Measurements from ENCODE around the gene TMEM59.
A peak's percentile ranks its signal among the peaks of the same experiment; 100 is the strongest.
"Not testable (repeated sequence)": the region's sequence is repeated elsewhere in the genome, so short reads cannot be mapped to it uniquely, and the experiment has no call there.

TMEM59 gene

DNA sequence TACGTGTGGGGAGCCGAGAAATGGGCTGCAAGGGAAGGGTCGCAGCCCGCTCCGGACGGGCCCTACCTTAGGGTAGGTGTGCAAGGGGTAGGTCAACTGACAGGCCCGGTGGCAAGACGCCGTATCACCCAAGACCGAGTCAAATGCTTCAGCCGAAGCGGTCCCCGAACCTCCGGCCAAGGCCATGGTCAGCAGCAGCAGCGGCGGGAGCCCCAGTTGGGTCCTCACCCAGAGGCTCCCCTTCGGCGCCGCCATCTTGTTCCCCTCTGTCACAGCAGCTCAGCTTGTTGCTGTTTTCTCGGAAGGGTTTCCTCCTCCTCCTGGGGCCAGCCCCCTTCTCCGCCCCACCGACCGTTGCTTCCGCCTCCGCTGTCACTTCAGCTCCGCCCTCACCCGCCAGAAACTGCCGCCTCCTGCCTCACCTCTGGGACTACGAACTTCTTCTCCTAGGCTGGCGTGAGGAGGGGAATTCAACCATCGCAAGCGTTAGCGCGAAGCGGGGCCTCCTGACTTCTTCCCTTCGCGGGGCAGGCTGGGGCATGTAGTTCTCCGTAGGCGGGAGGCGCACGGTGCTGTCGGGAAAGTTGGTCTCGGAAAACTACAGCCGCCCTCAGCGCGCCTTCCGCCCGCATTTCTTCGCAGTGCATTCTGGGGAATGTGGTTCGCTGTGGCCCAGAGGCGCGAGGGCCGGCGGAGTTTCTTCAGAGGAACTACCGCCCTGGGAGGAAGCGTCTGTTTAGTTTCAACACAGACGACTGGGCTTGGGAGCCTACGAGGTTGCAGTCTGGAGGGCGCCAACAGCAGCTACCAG, at the start of gene TMEM59, which contains the start of gene TCEANC2:
TSS of gene TMEM59 (minus strand) at position 271 of the 811 bp plus-strand sequence. CDS start at position 255, 16 bp downstream.
TSS of gene TCEANC2 (plus strand) at position 675 of the 811 bp plus-strand sequence. CDS start 815 bp downstream, outside the sequence.
- DNase-seq: peak; percentile 97 to 98

DNA sequence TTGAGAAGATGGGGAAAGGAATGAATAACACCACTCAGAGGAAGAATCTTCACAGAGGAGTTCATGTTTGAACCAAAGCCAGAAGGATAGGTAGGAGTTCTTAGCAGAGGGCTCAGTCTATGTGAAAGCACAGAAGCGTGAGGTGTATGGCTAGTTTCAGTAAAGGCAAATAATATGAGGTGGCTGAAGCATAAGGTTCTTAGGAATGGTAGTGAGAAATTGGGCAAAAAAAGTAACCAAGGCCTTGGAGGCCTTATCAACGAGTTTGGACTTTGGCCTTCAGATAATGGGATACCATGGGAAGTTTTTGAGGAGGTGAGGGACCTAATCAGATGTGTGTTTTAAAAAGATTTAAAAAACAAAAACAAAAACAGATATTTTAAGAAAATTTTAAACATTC, 47.5 kb upstream of the TMEM59 start:
- DNase-seq: no peak

- no peak for DNase-seq
Observed at GRCh38 chr1:54099061-54099610, 46.1 kb upstream of the TMEM59 start.

GRCh38 chr1:54096877-54097240, 43.9 kb upstream of the TMEM59 start:
- no peak for DNase-seq

- no peak for DNase-seq
Observed at GRCh38 chr1:54096227-54096876, 43.3 kb upstream of the TMEM59 start.

GRCh38 chr1:54095546-54096226, 42.7 kb upstream of the TMEM59 start:
- DNase-seq: peak; percentile 38 to 73

DNA sequence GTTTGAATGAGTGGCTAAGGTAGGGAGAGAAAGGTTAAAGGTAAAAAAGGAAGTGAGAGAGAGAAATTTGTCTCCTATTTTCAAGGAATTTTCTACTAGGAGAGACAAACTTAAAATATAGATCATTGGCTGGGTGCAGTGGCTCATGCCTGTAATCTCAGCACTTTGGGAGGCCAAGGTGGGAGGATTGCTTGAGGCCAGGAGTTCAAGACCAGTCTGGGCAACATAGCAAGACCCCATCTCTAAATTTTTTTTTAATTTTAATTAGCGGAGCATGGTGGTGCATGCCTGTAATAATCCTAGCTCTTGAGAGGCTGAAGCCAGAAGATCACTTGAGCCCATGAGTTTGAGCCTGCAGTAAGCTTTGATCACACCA, 41.7 kb upstream of the TMEM59 start:
- not testable (repeated sequence) for DNase-seq

- no peak for DNase-seq
Observed at GRCh38 chr1:54094001-54094729, 41.2 kb upstream of the TMEM59 start.

- no peak for DNase-seq
Observed at GRCh38 chr1:54091666-54092065, 38.7 kb upstream of the TMEM59 start.

- no peak for DNase-seq
Observed at GRCh38 chr1:54088385-54088784, 35.4 kb upstream of the TMEM59 start.

DNA sequence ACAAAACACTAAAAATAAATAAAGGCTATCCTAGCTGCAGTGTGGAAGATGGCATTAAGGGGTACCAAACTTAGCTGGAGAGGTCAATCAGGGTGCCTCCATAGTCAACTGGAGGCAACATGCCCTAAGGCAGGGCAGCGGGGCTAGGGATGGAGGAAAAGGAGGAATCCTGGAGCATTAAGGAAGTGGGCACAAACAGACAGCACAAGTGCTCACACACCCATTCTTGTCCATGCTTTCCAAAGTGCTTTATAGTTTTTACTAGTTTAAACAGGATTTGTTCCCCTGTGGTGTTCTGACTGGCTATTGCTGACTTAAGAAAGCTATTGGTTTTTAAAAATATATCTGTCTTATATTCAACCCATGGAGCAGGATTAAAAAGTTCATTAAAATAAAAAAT, 33.8 kb upstream of the TMEM59 start:
- DNase-seq: no peak

- DNase-seq: no peak
Observed at GRCh38 chr1:54084794-54085193, 31.8 kb upstream of the TMEM59 start.

DNA sequence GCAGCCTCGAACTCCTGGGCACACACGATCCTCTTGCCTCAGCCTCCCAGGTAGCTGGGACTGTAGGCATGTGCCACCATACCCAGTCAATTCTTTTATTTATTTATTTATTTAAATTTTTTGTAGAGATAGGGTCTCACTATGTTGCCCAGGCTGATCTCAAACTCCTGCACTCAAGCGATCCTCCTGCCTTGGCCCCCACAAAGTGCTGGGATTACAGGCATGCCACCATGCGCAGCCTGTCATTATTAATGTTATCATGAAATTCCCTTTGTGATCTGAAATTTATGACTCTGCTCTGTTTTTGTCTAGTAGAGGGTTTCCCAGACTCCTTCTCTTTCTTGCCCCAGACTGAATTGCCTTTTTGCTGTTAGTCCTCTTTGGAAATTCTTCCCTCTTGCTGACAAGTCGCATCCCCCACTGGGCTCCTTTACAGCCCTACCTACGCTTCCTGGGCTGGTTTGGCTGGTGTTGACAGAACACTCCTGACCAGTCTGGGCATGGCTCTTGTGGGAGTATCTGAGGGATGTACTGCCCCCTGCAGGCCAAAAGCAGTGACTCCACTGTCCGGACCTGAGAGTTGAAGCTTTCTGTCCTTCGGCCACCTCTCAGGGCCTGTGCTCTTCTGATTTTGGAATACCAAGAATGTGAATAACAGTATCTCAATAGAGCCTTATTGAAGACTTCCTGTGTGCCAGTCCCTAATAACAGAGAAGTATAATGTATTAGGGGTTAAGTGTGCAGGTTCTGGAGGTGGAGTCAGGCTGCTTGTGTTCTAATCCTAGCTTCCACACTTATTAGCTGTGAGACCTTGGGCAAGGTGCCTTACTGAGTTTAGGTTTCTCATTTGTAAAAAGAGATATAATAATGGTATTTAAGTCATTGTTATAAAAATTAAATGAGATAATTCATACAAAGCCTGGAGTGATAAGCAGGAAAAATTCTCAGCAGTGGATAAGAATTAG, 28.6 kb upstream of the TMEM59 start:
- peak; percentile 44 to 52 for DNase-seq

GRCh38 chr1:54080598-54081049, 27.6 kb upstream of the TMEM59 start:
- no peak for DNase-seq

DNA sequence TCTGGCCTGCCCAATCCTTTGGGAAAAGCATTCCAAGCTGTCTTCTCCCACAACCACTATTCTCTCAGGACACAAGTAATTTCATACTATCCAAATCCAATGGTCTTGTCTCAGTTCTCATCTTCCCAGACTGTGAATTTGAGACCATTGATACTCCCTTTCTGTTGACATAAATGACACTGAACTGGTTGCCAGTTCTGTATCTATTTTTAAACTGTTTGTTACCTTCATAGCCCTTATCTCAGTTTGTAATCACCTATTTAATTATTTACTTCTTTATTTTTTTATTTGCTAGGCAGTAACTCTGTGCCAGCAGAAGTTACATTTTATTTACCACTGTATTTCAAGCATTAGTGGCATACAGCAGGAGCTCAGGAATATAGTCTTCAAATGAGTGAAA, 24.4 kb upstream of the TMEM59 start:
- DNase-seq: no peak

DNA sequence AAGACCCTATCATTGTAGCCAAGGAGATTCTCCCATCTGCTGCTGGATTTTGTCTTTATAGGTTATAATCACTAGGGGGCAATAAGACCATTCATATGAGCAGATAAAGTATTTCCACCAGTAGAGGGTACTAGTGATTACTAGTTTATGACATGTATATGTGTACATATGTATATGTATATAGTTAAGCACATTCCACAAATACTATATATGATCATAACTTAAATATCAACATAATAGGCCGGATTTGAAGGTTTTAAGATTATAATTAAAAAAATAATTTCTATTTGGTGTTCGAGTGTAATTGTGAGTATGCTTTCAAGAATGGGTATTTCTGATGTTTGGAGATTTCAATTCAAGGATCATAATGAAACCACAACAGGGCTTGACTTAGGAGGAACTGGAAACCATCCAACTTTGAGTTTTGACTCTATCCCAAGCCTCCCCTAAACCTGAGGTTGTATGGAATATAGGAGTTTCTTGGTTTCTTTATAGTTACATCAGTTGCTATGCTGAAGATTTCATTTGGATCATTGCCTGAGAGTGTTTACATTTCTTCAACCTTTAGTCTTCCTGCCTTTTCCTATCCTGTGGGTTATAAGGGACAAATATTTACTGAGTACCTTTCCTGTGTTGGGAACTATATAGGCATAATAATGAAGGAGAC, 17.3 kb upstream of the TMEM59 start:
- DNase-seq: peak; percentile 19 to 61

- DNase-seq: no peak
Observed at GRCh38 chr1:54069791-54070170, 16.8 kb upstream of the TMEM59 start.

DNA sequence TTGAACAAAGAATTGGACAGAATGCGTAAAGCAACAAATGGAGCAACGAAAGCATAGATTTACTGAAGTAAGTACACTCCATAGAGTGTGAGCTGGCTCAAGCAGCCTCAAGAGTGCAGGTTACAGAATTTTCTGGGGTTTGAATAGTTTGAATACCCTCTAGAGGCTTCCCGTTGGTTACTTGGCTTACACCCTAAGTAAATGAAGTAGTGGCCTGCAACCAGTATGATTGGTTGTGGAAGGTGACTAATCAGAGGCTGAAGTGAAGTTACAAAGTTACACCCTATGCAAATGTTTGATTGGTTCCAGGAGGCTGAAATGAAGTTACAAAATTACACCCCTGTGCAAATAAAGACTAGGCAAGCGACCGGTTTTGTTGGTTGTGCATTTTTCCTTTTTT, 11.3 kb upstream of the TMEM59 start:
- no peak for DNase-seq

- peak in 1 of 2 experiments; percentile 9 for DNase-seq
Observed at GRCh38 chr1:54054438-54054749, 1.4 kb upstream of the TMEM59 start.

DNA sequence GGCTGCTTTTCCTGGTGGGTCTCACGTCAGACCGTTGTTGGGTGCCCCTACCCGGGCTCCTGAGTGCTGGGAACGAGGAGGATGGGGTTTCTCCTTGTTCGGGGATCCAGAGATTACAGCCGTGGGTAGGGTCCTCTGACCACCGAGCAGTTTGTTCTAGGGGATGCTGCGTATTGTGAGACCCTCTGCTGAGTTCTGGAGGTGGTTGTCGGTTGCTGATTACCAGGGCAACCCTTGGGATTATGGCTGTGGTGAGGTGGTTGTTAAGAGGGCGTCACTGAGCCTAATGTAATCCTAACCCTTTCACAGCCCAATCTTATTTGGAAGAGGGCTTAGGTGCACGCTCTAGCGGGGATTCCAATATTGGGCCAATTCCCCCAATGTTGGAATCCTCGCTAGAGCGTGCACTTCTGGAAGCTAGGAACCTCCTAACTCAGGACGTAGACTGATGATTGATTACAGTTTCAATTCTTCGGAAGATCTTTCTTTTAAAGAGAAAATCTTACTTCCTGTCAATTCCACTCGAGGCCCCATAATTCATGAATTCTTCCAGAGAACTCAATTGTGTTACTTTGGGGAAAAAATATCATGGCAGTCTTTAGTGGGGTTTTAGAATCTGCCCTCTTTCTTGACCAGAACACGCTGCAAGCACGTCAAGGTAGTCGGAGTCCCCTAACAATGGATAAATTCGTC, 887 bp upstream of the TMEM59 start:
- DNase-seq: peak in 1 of 2 experiments; percentile 39
